Hepatocyte (in vitro differentiated cells): Measurements from ENCODE around the gene KPNA2. TPM values are rescaled to one million over a fixed set of nuclear protein-coding genes. Genes with fewer than 3 reads are reported as not detected.
"Not testable (repeated sequence)": the region's sequence is repeated elsewhere in the genome, so short reads cannot be mapped to it uniquely, and the experiment has no call there.

Source experiments
- DNase-seq: peaks from one replicate; pipeline ENCODE4 v3.0.0-alpha.2; 2016; ENCODE audit warnings: low spot score
- H2AFZ ChIP-seq: fragments of 200-600 bp; sonication (generic); 2 replicates; pipeline ENCODE4 v1.6.0; 2016; ENCODE audit warnings: antibody characterized with exemption, mild to moderate bottlenecking
- H3K27ac ChIP-seq: fragments of 200-600 bp; sonication (generic); 2 replicates; pipeline ENCODE4 v1.5.1; 2016; ENCODE audit warnings: mild to moderate bottlenecking
- H3K27me3 ChIP-seq: fragments of 200-600 bp; sonication (generic); 2 replicates; pipeline ENCODE4 v1.6.1; 2016
- H3K36me3 ChIP-seq: fragments of 200-600 bp; sonication (generic); replicated peaks from 2 replicates; pipeline ENCODE4 v1.5.1; 2016; ENCODE audit warnings: low read depth; ENCODE audit not compliant: insufficient read depth
- H3K4me1 ChIP-seq: fragments of 200-600 bp; sonication (generic); 2 replicates; pipeline ENCODE4 v1.5.1; 2016; ENCODE audit warnings: mild to moderate bottlenecking, moderate library complexity; ENCODE audit not compliant: insufficient read depth
- H3K4me2 ChIP-seq: fragments of 200-600 bp; sonication (generic); 2 replicates; pipeline ENCODE4 v1.6.0; 2016
- H3K4me3 ChIP-seq: fragments of 200-600 bp; sonication (generic); 2 replicates; pipeline ENCODE4 v1.5.1; 2016; ENCODE audit warnings: mild to moderate bottlenecking
- H3K79me2 ChIP-seq: fragments of 200-600 bp; sonication (generic); 2 replicates; pipeline ENCODE4 v1.6.0; 2017; ENCODE audit warnings: mild to moderate bottlenecking
- H3K9me2 ChIP-seq: fragments of 200-600 bp; sonication (generic); replicated peaks from 2 replicates; pipeline ENCODE4 v1.6.0; 2017; ENCODE audit warnings: mild to moderate bottlenecking; ENCODE audit not compliant: insufficient read depth
- H3K9me3 ChIP-seq: fragments of 200-600 bp; sonication (generic); 2 replicates; pipeline ENCODE4 v1.5.1; 2016; ENCODE audit warnings: low read depth, mild to moderate bottlenecking
- H4K20me1 ChIP-seq: fragments of 200-600 bp; sonication (generic); 2 replicates; pipeline ENCODE4 v1.6.0; 2016; ENCODE audit warnings: mild to moderate bottlenecking; ENCODE audit not compliant: insufficient read depth, poor library complexity, severe bottlenecking
- EZH2 ChIP-seq: fragments of 200-600 bp; sonication (generic); IDR thresholded peaks from 2 replicates; pipeline ENCODE4 v1.6.1; 2016; ENCODE audit warnings: antibody characterized with exemption, mild to moderate bottlenecking, borderline replicate concordance
- EZH2phosphoT487 ChIP-seq: fragments of 200-600 bp; sonication (generic); IDR thresholded peaks from one replicate; pipeline ENCODE4 v1.6.1; 2018; ENCODE audit warnings: antibody characterized with exemption, mild to moderate bottlenecking, low read depth, moderate library complexity; ENCODE audit not compliant: unreplicated experiment, severe bottlenecking
- WGBS: methylation state at CpG from one replicate; pipeline ENCODE4 v1.1.6; 2016; ENCODE audit warnings: low lambda C conversion rate; ENCODE audit errors: missing lambda C conversion rate; 5-methylcytosine and 5-hydroxymethylcytosine counted together
- polyA plus RNA-seq: library from polyadenylated mRNA; unstranded; fragments of >200 nt; fragmentation: Nextera tagmentation; extraction: Ambion mirVana; gene quantifications from 2 replicates; pipeline ENCODE4 v1.2.1, GENCODE V29; 2016
- total RNA-seq: library from RNA; depleted of rRNA; stranded (reverse); fragments of >200 nt; gene quantifications from 2 replicates; pipeline ENCODE4 v1.2.3, GENCODE V29; 2014
- TF ChIP-seq, protein P1 (sequence below): fragments of 200-600 bp; sonication (generic); IDR thresholded peaks from 2 replicates; pipeline ENCODE4 v1.5.1; 2016; ENCODE audit warnings: antibody characterized with exemption, mild to moderate bottlenecking; ENCODE audit not compliant: poor library complexity

KPNA2 gene
- total and polyA plus RNA-seq, 2 experiments from 2014 or later, result 62.6 to 99.5 TPM

DNA sequence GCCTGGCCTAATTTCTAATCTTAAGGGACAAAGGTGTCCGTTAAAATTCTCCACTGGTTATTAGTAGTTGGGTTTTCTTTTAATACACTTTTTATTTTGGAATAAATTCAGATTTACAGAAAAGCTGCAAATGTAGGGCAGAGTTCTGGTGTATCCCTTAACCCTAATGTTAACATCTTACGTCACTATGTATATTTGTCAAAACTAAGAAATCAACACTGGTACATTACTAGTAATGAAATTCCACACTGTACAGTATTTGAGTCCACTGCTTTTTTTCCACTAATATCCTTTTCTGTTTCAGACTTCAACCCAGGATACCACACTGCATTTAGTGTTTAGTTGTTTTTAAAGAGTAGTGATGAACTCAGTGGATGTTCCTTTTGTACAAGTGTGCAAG is 18.7 kb upstream of the KPNA2 start:
- H3K4me3 ChIP-seq, result no peak overlapping the region
- no peaks in the 10 kb centered on the region for H4K20me1 ChIP-seq
- no peak overlapping the region for H3K27ac ChIP-seq
- H3K79me2 ChIP-seq, result no peaks in the 10 kb centered on the region
- no peaks in the 10 kb centered on the region for H3K36me3 ChIP-seq
- H3K4me2 ChIP-seq, result no peak overlapping the region
- TF ChIP-seq EZH2 (no peak), EZH2phosphoT487 (no peak)
- TF ChIP-seq, protein P1, sequence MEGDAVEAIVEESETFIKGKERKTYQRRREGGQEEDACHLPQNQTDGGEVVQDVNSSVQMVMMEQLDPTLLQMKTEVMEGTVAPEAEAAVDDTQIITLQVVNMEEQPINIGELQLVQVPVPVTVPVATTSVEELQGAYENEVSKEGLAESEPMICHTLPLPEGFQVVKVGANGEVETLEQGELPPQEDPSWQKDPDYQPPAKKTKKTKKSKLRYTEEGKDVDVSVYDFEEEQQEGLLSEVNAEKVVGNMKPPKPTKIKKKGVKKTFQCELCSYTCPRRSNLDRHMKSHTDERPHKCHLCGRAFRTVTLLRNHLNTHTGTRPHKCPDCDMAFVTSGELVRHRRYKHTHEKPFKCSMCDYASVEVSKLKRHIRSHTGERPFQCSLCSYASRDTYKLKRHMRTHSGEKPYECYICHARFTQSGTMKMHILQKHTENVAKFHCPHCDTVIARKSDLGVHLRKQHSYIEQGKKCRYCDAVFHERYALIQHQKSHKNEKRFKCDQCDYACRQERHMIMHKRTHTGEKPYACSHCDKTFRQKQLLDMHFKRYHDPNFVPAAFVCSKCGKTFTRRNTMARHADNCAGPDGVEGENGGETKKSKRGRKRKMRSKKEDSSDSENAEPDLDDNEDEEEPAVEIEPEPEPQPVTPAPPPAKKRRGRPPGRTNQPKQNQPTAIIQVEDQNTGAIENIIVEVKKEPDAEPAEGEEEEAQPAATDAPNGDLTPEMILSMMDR, result no peak
- 95% methylated on average over 2 of the region's 2 CpGs for WGBS
- H3K27me3 ChIP-seq, result no peaks in the 10 kb centered on the region
- no peak overlapping the region for H2AFZ ChIP-seq
- no peak for DNase-seq
- no peaks in the 10 kb centered on the region for H3K9me2 ChIP-seq
- H3K9me3 ChIP-seq, result no peaks in the 10 kb centered on the region
- H3K4me1 ChIP-seq, result peaks cover 3% of the 10 kb centered on the region

DNA sequence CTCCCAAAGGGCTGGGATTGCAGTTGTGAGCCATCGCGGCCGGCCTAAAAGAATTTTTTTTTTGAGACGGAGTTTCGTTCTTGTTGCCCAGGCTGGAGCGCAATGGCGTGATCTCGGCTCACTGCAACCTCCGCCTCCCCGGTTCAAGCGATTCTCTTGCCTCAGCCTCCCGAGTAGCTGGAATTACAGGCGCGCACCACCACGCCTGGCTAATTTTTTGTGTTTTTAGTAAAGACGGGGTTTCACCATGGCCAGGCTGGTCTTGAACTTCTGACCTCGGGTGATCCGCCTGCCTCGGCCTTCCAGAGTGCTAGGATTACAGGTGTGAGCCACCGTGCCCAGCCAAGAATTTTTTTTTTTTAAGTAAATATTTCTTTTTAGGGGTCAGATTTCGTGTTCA is 17.0 kb upstream of the KPNA2 start:
- H2AFZ ChIP-seq, H3K27ac ChIP-seq, H3K4me2 ChIP-seq, H3K79me2 ChIP-seq, H3K4me3 ChIP-seq, H4K20me1 ChIP-seq, H3K36me3 ChIP-seq, H3K27me3 ChIP-seq, H3K9me3 ChIP-seq, DNase-seq, H3K4me1 ChIP-seq, H3K9me2 ChIP-seq: not testable (repeated sequence)
- 96% methylated on average over 21 of the region's 21 CpGs for WGBS

DNA sequence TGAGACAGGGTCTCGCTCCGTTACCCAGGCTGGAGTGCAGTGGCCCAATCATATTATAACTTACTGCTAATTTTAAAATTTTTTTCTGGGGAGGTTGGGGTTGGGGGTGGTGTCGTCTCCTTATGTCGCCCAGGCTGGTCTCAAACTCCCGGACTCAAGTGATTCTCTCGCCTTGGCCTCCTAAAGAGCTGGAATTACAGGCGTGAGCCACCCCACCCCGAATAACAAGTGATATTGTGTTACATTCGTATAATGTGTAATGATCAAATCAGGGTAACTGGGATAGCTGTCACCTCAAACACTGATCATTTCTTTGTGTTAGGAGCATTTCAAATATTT is 16.2 kb upstream of the KPNA2 start:
- H3K4me3 ChIP-seq, result no peak overlapping the region
- no peaks in the 10 kb centered on the region for H4K20me1 ChIP-seq
- no peak for DNase-seq
- no peaks in the 10 kb centered on the region for H3K27me3 ChIP-seq
- H2AFZ ChIP-seq, result no peak overlapping the region
- no peaks in the 10 kb centered on the region for H3K79me2 ChIP-seq
- peaks cover 3% of the 10 kb centered on the region for H3K4me1 ChIP-seq
- TF ChIP-seq EZH2phosphoT487, result no peak
- TF ChIP-seq, protein P1, result no peak
- no peak for TF ChIP-seq EZH2
- peak overlapping the region; percentile 2 for H3K27ac ChIP-seq
- WGBS, result 83% methylated on average over 9 of the region's 9 CpGs
- no peaks in the 10 kb centered on the region for H3K9me3 ChIP-seq
- H3K9me2 ChIP-seq, result no peaks in the 10 kb centered on the region
- H3K4me2 ChIP-seq, result peak overlapping the region; percentile 67
- no peaks in the 10 kb centered on the region for H3K36me3 ChIP-seq

DNA sequence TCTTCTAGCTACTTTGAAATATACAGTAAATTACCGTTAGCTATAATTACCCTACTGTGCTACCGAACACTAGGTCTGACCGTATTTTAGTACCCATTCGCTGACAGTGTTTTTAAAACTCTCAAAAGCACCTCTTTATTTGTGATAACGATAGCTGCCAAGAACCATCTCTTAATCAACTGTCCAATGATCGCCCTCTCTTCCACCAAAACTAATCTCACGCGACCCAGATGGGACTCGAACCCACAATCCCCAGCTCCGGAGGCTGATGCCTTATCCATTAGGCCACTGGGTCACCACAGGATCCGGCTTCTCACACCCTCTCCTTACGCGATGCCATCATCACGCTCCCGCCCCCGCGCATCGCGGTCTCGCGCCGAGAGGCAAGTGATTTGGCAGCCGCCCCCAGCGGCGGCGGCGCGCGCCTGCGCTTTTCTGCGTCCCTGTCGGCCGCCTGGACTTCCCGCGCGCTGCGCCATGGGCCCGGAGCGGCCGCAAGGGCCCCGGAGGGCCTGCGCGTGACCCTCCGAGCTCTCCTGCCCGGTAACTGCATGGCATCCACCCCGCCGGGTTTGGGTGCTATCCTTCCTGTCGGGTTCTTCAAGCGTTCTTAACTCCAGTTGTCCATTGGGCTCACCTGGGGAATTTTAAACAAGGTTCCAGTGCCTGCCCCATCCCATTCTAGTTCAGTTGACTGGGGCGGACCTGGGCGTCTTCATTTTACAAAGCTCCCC is 15.7 kb upstream of the KPNA2 start:
- Histone ChIP-seq H4K20me1 (no peaks in the 10 kb centered on the region), H3K4me2 (peak overlapping the region; percentile 79), H3K36me3 (no peaks in the 10 kb centered on the region), H2AFZ (peak overlapping the region; percentile 67), H3K27ac (peak overlapping the region; percentile 70), H3K9me3 (no peaks in the 10 kb centered on the region), H3K9me2 (no peaks in the 10 kb centered on the region), H3K79me2 (no peaks in the 10 kb centered on the region), H3K4me1 (peaks cover 3% of the 10 kb centered on the region), H3K4me3 (peak overlapping the region; percentile 23), H3K27me3 (no peaks in the 10 kb centered on the region)
- under 1% methylated on average over 47 of the region's 51 CpGs for WGBS
- TF ChIP-seq EZH2, result no peak
- TF ChIP-seq EZH2phosphoT487, result no peak
- TF ChIP-seq, protein P1, result no peak
- DNase-seq, result peak; percentile 97
